Activated naive CD8-positive, alpha-beta T cell treated with anti-CD3 and anti-CD28 coated beads, Interleukin-2, amount 10 ng/mL, durations not matched to agents 7 days and 5 days (primary cell): Measurements from ENCODE around the gene CYP4F8. TPM values are rescaled to one million over a fixed set of nuclear protein-coding genes. Genes with fewer than 3 reads are reported as not detected.
"Not testable (repeated sequence)": the region's sequence is repeated elsewhere in the genome, so short reads cannot be mapped to it uniquely, and the experiment has no call there.

ENCODE experiments used
- ATAC-seq: fragments of 150-1000 bp; cut with Tn5 transposase; one replicate; pipeline ENCODE4 v1.10.0; 2021; ENCODE audit warnings: low read depth, moderate library complexity
- POLR2A ChIA-PET: fragments of 350-600 bp; sonication (Branson Sonifier 250); formaldehyde crosslinking; loops from one replicate; lab custom pipeline; 2021; ENCODE audit warnings: antibody characterized with exemption; lab: Charles Lee
- DNase-seq: peaks from one replicate; pipeline ENCODE4 v3.0.0; 2021
- H3K27ac Mint-ChIP-seq: one replicate; pipeline ENCODE4 v1.8.0; 2022; ENCODE audit warnings: mild to moderate bottlenecking, mixed read lengths
- H3K27me3 Mint-ChIP-seq: one replicate; pipeline ENCODE4 v1.8.0; 2022; ENCODE audit warnings: mild to moderate bottlenecking, moderate library complexity, mixed read lengths
- H3K36me3 Mint-ChIP-seq: one replicate; pipeline ENCODE4 v1.8.0; 2021; ENCODE audit warnings: mild to moderate bottlenecking, mixed read lengths
- H3K4me1 Mint-ChIP-seq: one replicate; pipeline ENCODE4 v1.8.0; 2021; ENCODE audit warnings: mixed read lengths
- H3K4me3 Mint-ChIP-seq: one replicate; pipeline ENCODE4 v1.8.0; 2022; ENCODE audit warnings: mild to moderate bottlenecking, moderate library complexity, mixed read lengths
- H3K9me3 Mint-ChIP-seq: one replicate; pipeline ENCODE4 v1.8.0; 2021; ENCODE audit warnings: mixed read lengths
- total RNA-seq, 2 experiments: library from RNA; stranded (reverse); gene quantifications; one replicate each; pipeline ENCODE4 v1.2.3, GENCODE V29; 2021

The CYP4F8 gene
- total RNA-seq, 2 experiments from 2014 or later = not detected

DNA sequence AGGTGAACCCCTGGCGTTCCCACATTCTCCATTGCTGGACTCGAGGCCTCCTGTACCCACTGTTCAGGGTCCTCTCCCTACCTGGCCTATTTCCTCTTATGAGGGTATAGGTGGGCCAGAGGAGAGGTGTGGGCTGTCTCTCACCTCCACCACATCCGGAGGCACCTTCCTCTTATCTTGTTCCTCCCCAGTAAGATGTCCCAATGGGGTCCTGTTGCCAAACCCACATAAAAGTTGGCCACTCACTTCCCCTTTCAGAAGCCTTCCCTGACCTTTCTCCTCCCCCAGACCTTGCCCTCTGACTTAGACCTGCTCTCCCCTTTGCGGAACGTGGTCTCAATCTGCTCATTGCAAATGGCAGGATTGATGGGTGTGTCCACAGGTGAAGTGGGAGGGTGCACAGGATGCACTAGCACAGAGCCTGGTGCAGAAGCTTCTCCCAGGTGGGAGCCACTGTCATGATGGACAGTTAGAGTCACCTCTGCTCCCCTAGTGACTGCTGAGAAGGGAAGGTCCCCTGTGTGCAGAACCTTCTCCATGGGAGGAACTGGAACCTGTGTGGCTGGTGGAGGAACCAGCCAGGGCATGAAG lies 27.0 kb downstream of the CYP4F8 start:
- ATAC-seq (no peak), DNase-seq (no peak)
- POLR2A ChIA-PET = no interaction called here
- Mint-ChIP-seq H3K9me3 (no peaks in the 10 kb centered on the region), H3K27ac (no peak overlapping the region), H3K4me3 (no peak overlapping the region), H3K36me3 (no peaks in the 10 kb centered on the region), H3K4me1 (peaks cover 3% of the 10 kb centered on the region), H3K27me3 (peaks cover 4% of the 10 kb centered on the region)

DNA sequence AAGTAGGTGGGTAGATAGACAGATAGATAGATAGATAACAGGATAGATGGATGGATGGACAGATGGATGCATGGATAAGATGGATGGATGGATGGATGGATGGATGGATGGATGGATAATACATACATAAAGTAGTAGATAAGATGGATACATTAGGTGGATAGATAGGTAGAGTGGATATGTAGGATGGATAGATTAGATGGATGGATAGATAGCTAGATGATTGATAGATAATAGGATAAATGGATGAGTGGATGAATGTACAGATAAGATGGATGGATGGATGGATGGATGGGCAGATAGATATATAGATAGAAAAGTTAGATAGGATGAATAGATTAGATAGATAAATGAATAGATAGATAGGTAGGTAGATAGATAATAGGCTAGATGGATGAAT lies 27.8 kb downstream of the CYP4F8 start:
- no peaks in the 10 kb centered on the region for H3K9me3 Mint-ChIP-seq
- POLR2A ChIA-PET = no interaction called here
- H3K36me3 Mint-ChIP-seq = no peaks in the 10 kb centered on the region
- H3K27me3 Mint-ChIP-seq = peaks cover 4% of the 10 kb centered on the region
- DNase-seq (no peak), ATAC-seq (no peak)
- H3K27ac Mint-ChIP-seq = no peak overlapping the region
- H3K4me3 Mint-ChIP-seq = no peak overlapping the region
- H3K4me1 Mint-ChIP-seq = peaks cover 3% of the 10 kb centered on the region

DNA sequence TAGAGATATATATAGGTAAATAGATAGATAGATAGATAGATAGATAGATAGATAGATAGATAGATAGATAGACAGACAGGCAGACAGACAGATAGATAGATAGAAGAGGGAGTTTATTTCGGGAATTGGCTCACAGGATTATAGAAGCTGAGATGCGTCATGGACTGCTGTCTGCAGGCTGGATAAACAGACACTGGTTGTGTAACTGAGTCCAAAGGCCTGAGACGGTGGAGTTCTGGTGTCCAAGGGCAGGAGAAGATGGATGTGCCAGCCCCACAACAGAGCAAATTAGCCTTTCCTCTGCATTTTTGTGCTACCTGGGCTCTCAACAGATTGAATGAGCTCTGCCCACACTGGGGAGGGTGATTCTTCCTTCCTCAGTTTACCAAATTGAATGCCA lies 28.4 kb downstream of the CYP4F8 start:
- H3K27ac Mint-ChIP-seq = no peak overlapping the region
- POLR2A ChIA-PET = no interaction called here
- peaks cover 6% of the 10 kb centered on the region for H3K27me3 Mint-ChIP-seq
- peaks cover 3% of the 10 kb centered on the region for H3K4me1 Mint-ChIP-seq
- H3K36me3 Mint-ChIP-seq = no peaks in the 10 kb centered on the region
- DNase-seq (no peak), ATAC-seq (no peak)
- no peak overlapping the region for H3K4me3 Mint-ChIP-seq
- no peaks in the 10 kb centered on the region for H3K9me3 Mint-ChIP-seq

DNA sequence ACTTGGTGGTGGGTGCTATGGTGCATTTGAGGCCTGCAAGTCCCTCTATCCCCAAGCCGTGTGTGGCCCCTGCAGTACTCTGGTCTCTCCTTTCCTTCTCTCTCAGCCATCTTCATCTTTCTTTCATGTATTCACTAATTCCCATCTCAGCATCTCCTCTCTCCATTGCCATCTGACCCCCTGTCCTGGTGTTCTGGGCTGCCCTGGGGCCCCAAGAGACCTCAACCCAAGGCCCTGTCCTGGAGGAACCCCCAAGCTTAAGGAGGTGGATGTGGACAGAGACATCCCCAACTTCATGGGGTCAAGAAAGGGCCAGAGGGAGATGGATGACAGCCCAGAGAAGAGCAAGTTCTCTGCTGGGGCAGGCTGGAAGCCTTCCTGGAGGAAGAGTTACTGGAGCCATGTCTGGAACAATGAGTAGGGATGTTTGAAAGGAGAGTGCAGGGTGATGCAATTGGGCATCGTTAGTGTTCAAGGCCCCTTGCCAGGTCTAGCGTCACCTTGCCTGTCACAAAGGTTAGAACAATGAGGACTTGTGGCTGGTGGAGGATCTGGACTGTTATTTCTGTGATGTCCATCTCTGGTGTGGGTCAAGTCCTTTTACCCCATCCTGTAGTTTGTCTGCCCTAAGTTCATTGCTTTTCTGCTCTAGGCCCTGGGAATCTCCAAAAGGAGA lies 29.2 kb downstream of the CYP4F8 start:
- H3K9me3 Mint-ChIP-seq = no peaks in the 10 kb centered on the region
- DNase-seq = no peak
- no peak for ATAC-seq
- no peak overlapping the region for H3K4me3 Mint-ChIP-seq
- no peak overlapping the region for H3K27ac Mint-ChIP-seq
- no peaks in the 10 kb centered on the region for H3K36me3 Mint-ChIP-seq
- POLR2A ChIA-PET = no interaction called here
- H3K4me1 Mint-ChIP-seq = peaks cover 3% of the 10 kb centered on the region
- peaks cover 6% of the 10 kb centered on the region for H3K27me3 Mint-ChIP-seq

DNA sequence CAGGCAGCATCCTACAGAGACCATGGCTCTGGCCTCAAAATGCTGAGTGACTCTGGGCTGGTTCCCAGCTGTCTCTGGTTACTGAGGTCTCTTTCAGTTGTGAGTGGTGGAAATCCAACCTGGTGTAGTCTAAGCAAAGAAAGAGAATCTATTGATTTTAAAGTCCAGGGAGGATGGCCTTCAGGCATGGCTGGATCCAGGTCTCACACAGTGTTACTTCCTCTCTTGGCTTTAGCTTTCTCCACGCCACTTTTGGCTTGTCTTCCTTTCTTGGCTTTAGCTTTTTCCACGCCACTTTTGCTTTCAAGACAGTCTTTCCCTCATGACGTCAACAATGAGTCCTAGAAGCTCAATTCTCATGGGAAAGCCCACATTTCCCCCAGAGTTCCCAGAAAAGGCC lies 29.8 kb downstream of the CYP4F8 start:
- Mint-ChIP-seq H3K4me3 (no peak overlapping the region), H3K27me3 (peaks cover 6% of the 10 kb centered on the region), H3K4me1 (peaks cover 3% of the 10 kb centered on the region), H3K36me3 (no peaks in the 10 kb centered on the region), H3K9me3 (no peaks in the 10 kb centered on the region), H3K27ac (no peak overlapping the region)
- DNase-seq (no peak), ATAC-seq (no peak)
- POLR2A ChIA-PET = no interaction called here

DNA sequence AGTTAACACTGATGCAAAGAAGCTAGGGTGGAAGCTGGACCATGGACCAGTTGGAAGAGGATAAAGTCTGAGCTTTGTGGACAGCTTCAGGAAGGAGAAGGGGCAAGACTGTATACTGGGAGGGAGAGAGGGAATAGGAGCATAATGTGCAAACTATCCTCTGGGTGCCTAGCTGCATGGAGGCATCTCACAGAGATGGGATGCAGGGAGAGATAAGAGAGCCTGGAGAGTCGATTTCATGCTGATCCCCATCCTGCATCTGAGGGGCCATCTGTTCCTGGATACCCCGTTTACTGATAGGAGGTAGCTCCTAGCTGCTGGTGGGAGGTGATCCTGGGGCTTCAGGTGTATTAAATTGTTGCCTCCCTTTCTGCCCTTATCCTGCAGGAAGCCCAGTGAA lies 34.5 kb downstream of the CYP4F8 start:
- DNase-seq (no peak), ATAC-seq (no peak)
- Mint-ChIP-seq H3K36me3 (no peaks in the 10 kb centered on the region), H3K27ac (no peak overlapping the region), H3K27me3 (peaks cover 6% of the 10 kb centered on the region), H3K4me1 (no peaks in the 10 kb centered on the region), H3K9me3 (no peaks in the 10 kb centered on the region), H3K4me3 (no peak overlapping the region)
- POLR2A ChIA-PET = no interaction called here

DNA sequence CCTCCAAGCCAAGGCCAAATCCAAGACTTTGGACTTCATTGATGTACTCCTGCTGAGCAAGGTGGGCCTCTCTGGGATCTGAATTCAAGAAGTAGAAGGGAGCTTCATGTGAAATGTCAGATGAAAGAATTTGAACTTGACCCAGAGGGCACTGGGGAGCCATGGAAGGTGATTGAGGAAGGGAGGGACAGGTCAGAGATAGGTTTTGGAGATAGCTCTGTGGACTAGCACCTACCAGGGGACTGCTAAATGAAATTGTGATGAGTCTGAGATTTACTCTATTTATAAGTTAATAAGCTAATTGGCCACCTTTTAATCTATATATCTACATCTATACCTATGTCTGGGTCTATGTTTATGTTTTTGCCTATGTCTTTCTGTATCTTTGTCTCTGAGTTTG lies 35.1 kb downstream of the CYP4F8 start:
- POLR2A ChIA-PET, H3K36me3 Mint-ChIP-seq, H3K4me3 Mint-ChIP-seq, ATAC-seq, H3K27me3 Mint-ChIP-seq, DNase-seq, H3K4me1 Mint-ChIP-seq, H3K27ac Mint-ChIP-seq, H3K9me3 Mint-ChIP-seq: not testable (repeated sequence)

DNA sequence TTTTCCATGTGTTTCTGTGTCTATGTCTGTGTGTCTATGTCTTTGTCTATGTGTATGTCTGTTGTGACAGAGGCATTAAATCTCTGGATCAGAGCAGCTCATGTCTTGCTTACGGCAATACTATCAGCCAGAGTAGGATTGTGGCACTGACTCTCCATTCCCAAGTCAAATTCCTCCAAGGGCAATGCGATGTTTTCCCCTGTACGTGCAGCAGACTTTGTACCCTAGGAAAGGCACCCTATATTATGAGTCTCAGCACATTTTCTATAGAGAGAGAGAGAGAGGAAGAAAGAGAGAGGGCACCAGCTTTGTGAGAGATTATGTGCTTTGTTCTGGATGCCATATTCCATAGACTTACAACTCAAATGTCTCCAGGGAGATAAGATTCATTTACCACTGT lies 36.8 kb downstream of the CYP4F8 start:
- POLR2A ChIA-PET = no interaction called here
- Mint-ChIP-seq H3K36me3 (no peaks in the 10 kb centered on the region), H3K27me3 (peaks cover 15% of the 10 kb centered on the region), H3K4me1 (no peaks in the 10 kb centered on the region), H3K9me3 (no peaks in the 10 kb centered on the region), H3K4me3 (no peak overlapping the region), H3K27ac (no peak overlapping the region)
- no peak for DNase-seq
- no peak for ATAC-seq

DNA sequence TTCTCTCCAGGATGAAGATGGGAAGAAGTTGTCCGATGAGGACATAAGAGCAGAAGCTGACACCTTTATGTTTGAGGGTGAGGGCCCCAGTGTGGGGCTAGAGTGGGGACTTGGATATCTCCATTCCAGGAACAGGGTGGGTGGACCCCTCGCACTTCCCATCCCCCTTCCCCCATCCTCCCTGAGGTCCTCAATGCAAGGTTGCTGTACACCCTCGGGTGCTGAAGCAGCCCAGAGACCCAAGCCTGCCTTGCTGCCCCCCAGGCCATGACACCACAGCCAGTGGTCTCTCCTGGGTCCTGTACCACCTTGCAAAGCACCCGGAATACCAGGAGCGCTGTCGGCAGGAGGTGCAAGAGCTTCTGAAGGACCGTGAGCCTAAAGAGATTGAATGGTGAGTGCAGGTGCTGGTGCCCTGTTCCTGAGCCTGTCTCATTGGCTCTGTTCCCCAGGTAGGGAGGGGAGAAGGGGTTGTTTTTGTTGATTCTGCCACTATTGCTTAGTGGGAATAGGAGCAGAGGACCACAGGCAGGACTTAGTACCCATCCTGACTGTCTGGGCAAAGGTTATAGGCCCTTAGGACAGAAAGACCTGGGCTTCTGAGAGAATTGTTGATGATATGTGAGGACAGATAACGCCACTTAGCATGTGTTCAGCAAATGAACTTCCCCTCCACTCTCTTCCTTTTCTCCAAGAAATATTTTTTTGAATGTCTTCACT lies 37.7 kb downstream of the CYP4F8 start:
- no peak for DNase-seq
- no peak overlapping the region for H3K27ac Mint-ChIP-seq
- no peak overlapping the region for H3K4me3 Mint-ChIP-seq
- POLR2A ChIA-PET = no interaction called here
- H3K36me3 Mint-ChIP-seq = no peaks in the 10 kb centered on the region
- peaks cover 16% of the 10 kb centered on the region for H3K27me3 Mint-ChIP-seq
- no peaks in the 10 kb centered on the region for H3K4me1 Mint-ChIP-seq
- no peaks in the 10 kb centered on the region for H3K9me3 Mint-ChIP-seq
- ATAC-seq = no peak

DNA sequence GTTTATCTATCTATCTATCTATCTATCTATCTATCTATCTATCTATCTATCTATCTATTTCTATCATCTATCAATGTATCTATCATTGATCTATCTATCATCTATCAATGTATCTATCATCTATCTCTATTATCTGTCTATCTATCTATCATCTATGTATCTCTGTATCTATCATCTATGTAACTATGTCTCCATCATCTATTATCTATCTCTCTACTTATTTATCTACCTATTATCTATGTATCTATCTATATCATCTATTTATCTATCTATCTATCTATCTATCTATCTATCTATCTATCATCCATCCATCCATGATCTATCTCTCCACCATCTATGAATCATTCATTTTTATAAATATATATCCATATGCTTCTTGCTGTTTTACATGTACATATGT lies 41.4 kb downstream of the CYP4F8 start:
- DNase-seq (no peak), ATAC-seq (no peak)
- Mint-ChIP-seq H3K4me3 (no peak overlapping the region), H3K36me3 (no peaks in the 10 kb centered on the region), H3K4me1 (no peaks in the 10 kb centered on the region), H3K27ac (no peak overlapping the region), H3K27me3 (peaks cover 14% of the 10 kb centered on the region), H3K9me3 (no peaks in the 10 kb centered on the region)
- POLR2A ChIA-PET = no interaction called here

DNA sequence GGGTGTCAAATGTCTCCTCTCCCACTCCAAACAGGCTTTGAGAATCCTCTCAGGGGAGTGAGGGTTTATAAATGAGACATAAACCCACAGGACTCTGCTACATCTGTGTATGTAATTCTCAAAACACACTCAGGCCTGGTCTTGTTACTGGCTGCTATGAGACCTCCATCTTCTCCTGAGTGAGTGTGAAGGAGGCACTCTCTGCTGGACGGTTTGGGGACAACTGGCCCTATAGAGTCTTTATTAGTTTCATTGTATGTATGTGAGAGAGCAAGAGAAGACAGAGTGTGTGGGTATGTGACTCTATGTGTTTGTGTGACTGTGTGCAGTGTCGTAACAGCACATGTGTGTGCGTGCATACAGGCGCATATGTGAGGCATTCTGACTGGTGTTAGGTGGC lies 48.2 kb downstream of the CYP4F8 start:
- ATAC-seq = no peak
- POLR2A ChIA-PET = no interaction called here

DNA sequence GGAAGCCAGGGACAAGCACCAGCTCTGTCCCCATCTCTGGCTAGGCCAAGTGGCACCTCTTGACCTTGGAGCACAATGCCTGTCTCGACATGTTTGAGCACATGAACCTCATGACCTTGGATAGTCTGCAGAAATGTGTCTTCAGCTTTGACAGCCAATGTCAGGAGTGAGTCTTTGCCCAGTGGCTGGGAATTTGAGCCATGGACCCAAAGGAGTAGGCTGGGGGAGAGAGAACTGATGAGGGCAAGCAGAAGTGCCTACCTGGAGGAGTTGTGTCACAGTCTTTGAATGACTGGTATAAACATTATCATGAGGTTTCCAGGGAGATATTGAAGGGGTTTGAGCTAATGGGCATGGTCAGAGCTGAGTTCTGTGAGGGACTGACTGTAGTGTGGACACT lies 51.2 kb downstream of the CYP4F8 start:
- ATAC-seq = no peak

More for the DNA sequence above, 48.2 kb downstream of the CYP4F8 start:
- no peak overlapping the region for H3K27ac Mint-ChIP-seq
- H3K4me3 Mint-ChIP-seq = no peak overlapping the region
- H3K27me3 Mint-ChIP-seq = no peaks in the 10 kb centered on the region
- no peaks in the 10 kb centered on the region for H3K4me1 Mint-ChIP-seq
- H3K36me3 Mint-ChIP-seq = no peaks in the 10 kb centered on the region
- no peaks in the 10 kb centered on the region for H3K9me3 Mint-ChIP-seq
- no peak for DNase-seq

DNA sequence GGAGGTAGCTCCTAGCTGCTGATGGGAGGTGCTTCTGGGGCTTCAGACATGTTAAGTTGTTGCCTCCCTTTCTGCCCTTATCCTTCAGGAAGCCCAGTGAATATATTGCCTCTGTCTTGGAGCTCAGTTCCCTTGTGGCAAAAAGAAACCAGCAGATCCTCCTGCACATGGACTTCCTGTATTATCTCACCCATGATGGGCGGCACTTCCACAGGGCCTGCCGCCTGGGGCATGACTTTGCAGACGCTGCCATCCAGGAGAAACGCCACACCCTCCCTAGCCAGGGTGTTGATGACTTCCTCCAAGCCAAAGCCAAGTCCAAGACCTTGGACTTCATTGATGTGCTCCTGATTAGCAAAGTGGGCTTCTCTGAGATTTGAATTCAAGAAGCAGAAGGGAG lies 51.9 kb downstream of the CYP4F8 start:
- H3K27ac Mint-ChIP-seq = no peak overlapping the region
- no peaks in the 10 kb centered on the region for H3K9me3 Mint-ChIP-seq
- POLR2A ChIA-PET = no interaction called here

More for the DNA sequence above, 51.2 kb downstream of the CYP4F8 start:
- Mint-ChIP-seq H3K27me3 (no peaks in the 10 kb centered on the region), H3K9me3 (no peaks in the 10 kb centered on the region), H3K27ac (no peak overlapping the region), H3K4me1 (no peaks in the 10 kb centered on the region), H3K36me3 (no peaks in the 10 kb centered on the region), H3K4me3 (no peak overlapping the region)
- POLR2A ChIA-PET = no interaction called here
- DNase-seq = no peak

DNA sequence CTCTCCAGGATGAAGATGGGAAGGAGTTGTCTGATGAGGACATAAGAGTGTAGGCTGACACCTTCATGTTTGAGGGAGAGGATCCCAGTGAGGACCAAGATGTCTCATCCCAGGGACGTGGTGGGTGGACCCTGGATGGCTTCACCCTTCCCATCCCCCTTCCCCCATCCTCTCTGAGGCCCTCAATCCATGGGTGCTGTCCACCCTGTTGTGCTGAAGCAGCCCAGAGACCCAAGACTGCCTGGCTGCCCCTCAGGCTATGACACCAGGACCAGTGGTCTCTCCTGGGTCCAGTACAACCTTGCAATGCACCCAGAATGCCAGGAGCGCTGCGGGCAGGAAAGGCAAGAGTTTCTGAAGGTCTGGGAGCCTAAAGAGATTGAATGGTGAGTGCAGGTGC lies 54.4 kb downstream of the CYP4F8 start:
- Mint-ChIP-seq H3K4me1 (peaks cover under 1% of the 10 kb centered on the region), H3K36me3 (no peaks in the 10 kb centered on the region), H3K9me3 (no peaks in the 10 kb centered on the region), H3K27me3 (no peaks in the 10 kb centered on the region), H3K27ac (no peak overlapping the region), H3K4me3 (no peak overlapping the region)
- POLR2A ChIA-PET = no interaction called here
- no peak for DNase-seq
- ATAC-seq = no peak

More for the DNA sequence above, 51.9 kb downstream of the CYP4F8 start:
- no peaks in the 10 kb centered on the region for H3K27me3 Mint-ChIP-seq
- no peaks in the 10 kb centered on the region for H3K36me3 Mint-ChIP-seq
- H3K4me1 Mint-ChIP-seq = no peaks in the 10 kb centered on the region
- H3K4me3 Mint-ChIP-seq = no peak overlapping the region
- DNase-seq (no peak), ATAC-seq (no peak)
